ENCODE measurements around the gene PGF.

PGF gene

DNA sequence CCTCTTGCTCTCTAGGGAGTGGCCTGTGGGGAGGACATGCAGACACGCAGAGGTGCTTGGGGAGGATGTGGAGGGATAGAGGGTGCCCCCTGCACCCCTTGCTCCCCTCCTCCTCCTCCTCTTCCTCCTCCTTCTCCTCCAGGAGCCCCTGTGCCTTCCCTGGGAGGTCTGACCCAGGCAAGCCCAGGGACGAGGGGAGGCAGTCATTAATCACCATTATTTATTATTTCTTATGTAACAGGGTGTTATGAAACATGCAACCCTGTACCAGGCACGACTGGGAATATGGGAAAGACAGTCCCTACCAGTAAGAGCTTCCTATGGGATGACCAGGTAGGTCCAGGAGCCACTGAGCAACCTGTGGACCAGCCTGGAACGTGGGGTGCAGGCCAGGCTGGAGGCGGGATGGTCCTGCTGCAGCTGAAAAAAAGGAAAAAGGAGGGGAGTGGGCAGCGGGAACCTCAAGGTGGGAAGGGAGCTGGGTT is 22.5 kb upstream of the PGF start:
- DNase-seq: no peak

DNA sequence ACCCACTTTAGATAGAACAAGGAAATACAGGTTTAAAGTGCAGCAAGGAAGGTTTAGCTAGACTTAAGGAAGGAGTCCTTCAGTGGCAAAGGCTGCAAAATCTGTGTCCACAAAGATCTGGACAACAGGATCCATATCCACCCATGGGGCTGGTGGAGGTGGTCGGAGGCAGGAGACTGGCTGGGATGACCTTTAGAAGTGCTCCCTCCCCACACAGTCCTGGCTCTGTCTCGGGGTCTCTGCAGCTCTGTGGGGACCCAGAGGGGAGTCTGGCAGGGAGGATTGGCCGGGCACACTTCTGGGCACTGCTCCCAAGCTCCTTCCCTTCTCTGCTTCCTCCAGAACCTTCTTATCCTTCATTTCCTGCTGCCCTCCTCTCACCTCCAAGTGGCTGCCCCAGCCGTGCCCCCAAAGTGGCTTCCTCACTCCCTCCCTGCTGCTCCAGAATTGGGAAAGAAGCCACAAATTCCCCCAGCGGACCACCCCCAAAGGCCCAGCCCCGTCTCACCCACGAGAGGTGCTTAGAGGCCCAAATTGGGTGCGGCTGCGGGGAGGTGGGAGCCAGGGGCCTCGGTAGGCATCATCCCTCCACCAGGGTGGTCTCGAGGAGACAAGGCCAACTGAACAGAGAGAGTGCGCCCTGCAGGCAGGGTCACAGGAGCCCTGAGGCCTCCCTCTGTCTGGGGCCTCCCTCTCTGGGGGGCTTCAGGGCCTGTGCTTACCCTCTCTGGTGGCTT is 21.9 kb upstream of the PGF start:
- no peak for DNase-seq

DNA sequence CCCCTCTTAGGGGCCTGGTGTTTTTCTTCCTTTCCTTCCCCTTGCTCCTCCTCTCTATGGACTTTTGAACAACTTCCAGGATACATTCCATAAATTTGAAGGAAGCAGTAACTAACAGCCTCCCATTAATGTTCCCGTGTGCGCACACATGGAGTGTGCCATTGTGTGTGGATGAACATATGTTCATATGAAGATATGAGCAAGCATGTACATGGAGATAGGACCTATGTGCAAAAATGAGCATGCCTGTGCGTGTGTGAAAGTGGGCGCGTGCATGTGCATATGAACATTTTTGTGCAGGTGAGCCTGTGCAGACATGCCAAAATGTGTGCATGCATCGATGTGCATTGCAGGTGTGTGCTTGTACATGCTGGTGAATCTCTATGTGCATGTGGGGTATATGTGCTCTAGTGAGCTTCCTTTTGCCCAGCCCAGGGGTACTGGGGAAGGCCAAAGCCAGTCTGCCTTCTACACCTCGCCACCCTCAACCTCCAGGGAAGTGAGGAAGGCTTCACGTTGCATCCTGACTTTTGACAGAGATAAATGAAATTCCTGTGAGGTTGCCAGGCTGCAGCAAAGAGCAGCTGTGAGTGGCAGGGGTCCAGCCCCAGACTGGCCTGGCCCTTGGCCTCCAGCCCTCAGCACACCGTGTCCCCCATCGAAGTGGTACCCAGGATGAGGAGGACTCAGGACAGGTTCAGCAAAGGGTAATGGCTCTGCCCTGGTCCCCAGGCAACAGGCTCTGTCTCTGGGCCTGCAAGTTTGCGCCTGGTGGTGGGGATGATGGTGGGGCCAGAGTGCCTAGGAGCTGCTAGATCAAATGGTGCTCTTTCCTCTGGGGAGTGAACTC is 21.1 kb upstream of the PGF start:
- no peak for DNase-seq

DNA sequence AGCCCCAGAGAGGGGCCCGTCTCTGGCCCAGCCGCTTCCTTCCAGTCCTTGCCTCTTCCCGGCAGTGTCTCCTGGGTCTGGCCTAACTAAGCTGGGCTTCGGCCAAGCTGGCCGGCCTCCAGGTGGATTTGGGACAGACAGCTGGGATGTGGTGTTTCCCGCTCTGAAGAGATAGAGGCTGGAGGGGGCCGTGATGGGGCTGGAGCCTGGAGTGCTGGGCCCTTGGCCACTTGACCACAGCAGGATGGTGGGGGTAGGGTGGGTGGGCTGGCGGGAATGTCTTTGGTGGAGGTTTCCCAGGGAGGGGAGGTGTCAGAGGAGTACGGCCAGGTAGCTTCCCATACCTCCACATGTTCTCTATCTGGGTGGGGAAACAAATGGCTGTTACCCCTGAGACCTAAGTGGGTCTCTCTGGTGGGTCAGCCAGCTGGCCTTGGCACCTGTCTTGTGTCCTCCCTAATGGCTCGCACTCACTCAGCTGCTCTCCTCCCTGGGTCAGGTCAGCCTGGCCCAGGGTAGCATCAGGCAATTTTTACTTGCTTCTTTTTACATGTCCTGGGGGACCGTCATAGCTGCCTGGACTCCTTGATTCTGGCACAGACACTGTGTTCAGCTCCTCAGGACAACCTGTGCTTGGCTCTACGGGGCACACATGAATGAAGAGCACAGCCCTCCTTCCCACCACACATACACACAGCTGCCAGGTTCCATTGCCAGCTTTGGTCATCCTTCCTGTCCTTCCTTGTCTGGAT is 19.8 kb upstream of the PGF start:
- peak; percentile 87 for DNase-seq

DNA sequence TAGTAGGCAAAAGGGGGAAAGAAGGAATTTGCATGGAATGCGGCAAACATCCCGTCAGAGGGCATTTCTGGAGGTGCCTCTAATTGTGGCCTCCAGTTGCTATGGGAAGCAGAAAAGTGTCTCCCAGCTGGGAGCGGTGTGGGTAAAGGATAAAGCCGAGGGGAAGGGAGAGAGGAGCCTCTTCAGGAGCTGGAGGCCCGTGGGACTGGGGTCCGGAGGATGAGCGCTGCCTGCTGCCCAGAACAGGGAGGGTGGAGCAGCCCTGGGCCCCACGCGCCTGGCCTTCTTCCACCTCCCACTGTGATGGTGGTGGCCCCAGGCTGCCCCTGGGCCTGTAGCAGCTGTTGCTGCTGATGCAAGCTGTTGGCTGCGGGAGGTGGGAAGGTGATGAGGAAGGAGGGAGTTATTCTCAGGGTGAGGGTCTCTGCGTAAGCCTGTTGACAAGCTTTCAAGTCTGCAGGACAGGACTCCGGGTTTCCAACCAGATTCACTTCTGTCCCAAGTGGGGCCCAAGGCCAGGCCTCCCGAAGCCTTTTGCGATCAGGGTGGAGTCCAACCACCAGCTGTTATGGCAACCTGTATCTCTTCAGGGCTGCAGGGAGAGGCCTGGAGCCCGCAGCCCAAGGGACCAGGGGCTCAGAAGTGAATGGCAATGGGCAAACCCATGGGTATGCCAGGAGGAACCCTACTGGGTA is 19.1 kb upstream of the PGF start:
- DNase-seq: peak; percentile 75

DNA sequence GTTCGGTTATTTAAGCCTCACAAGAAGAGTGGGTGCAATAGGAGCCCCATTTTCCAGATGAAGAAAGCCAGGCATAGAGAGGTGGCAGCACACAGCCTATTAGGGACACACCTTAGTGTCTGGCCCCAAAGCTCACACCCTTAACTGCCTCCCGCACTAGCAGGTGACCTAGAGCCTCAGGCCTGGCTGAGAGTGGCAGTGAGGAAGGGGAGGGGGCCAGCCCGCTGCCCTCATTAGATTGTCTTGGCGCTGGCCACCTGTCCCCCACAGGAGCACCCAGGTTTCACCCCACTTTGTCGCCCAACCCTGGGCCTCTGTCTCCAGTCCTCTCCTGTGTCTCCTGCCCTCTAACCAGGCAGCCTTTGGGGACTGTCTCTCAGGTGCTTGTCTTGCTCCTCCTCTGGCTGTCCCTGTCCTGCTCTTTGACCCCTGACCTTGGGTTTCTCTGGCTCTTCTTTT is 18.5 kb upstream of the PGF start:
- DNase-seq: no peak

DNA sequence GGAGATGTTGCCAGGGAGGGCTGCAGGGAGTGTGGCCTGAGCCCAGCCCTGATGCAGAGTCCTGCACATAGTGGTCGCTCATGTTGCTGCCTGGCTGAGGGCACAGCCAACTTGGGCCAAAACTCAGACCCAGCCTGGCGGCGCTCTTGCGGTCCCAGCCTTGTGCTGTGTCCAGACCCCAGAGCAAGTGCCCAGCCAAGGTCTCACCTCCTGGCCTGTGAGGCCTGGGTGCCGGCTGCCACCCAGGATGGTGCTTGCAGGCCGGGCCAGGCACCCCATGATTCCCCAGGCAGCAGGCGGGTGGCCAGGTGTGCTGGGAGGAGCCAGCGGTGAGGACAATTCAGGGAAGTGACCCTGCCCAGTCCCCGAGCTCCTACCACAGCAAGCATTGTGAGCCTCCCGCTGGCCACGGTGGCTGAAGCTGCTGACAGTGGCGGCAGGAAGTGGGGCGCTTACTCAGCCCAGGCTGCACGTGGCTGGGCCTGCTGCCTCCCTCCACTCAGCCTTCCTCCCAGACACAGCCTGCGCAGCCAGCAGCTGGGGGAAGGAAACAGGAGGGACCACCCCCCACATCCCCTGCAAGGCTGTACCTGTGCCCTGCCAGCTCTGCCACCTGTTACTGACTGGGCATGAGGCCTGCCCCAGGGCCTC is 17.7 kb upstream of the PGF start:
- DNase-seq: peak; percentile 68

DNA sequence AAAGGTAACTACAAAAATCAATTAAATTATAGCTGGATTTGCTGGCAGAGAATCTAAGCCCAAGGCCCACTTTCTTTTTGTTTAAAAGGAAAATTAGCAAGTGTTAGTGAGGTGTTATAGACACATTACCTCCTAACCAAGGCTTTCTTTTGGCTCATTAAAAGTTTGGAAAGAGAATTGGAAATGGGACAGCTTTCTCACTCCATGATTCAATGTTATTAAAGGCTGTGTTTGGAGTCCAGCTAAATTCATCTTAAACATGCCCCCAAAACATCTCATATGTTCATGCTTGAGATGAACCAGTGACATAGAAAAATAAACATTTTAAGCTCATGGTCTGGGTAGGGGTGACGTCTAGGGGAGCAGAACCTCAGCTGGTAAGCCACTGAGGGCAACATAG is 13.4 kb upstream of the PGF start:
- DNase-seq: no peak

DNA sequence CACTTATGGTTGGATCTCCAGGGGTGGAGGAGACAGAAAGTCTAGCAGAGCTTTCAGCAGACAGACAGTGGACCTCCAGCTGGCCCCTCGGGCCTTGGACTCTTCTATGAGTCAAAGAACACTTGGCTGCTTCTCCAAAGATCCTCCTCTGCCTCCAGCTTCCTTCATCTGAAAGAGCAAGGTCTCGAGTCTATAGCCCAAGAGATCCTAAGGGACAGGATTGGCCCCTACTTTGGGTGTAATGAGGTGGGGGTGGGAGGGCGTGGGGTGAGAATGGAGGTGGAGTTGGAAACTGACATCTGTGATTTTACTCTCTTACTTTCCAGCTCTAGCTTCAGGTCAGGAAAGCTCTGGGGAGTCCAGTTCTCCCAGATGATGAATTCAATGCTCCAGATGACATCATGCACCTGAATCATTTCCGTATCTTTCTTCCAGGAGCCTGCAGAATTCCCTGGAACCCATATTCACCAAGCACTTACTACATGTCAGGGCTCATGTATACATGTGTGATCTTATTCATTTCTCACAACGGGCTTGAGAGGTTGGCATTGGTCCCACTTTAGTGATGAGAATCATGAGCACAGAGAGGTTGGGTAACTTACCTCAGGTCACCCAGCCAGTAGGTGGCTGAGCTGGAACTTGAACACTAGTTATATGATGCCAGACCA is 10.2 kb upstream of the PGF start:
- peak; percentile 35 for DNase-seq

DNA sequence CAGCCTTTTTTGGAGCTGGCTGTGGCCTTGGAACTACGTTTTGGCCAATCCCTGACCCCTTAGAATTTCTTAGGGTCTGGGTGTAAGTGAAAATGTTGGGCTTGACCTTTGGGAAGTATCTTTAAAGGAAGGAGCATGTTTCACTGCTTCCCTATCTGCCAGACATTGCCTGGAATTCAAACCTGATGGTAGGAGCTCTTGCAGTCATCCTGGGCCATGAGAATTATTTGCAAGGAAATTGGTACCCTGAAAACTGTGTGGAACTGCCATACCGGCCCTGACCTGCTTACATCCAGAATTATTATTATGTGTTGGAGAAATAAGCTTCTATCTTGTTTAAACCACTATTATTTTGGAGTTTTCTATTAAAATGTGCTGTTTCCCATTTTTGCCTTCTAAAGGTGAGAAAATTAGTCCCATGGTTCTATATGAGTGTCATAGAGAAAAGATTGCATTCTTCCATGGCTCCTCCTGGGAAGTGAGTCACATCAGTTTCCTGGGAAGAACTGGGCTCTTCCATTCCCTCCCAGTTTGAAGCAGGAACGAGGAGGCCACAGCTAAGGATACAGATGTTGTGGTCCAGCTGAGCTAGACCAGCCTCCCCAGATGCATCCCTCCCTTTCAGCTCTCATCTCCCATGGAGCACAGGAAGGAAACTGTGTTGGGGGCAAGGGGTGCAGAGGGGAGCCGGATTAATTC is 9.5 kb upstream of the PGF start:
- no peak for DNase-seq

DNA sequence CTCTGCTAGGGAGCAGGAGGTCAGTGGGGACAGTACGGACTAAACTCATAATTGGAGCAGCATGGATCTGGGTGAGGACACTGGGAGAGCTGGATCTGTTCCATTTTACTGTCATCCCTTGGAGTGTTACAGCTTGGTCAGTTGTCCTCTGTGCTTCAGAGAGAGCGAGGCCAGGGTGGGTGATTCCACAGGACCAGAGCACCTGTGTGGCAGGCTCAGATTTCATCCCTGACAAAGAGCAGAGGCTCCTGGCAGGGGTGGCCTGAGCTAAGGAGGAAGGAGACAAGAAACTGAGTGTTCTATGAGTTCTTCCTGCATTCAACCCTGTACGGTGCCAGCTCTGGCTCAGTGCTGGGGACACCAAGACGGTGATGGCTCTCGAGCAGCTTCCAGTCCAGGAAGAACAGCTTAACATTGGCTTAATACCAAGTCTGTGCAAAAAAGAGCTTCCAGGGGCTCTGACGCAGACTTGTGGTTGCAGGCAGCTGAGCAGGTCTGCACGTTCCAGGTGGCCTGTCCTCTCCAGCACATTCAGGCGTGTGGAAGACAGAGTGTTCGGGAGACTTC is 8.4 kb upstream of the PGF start:
- peak; percentile 39 for DNase-seq

DNA sequence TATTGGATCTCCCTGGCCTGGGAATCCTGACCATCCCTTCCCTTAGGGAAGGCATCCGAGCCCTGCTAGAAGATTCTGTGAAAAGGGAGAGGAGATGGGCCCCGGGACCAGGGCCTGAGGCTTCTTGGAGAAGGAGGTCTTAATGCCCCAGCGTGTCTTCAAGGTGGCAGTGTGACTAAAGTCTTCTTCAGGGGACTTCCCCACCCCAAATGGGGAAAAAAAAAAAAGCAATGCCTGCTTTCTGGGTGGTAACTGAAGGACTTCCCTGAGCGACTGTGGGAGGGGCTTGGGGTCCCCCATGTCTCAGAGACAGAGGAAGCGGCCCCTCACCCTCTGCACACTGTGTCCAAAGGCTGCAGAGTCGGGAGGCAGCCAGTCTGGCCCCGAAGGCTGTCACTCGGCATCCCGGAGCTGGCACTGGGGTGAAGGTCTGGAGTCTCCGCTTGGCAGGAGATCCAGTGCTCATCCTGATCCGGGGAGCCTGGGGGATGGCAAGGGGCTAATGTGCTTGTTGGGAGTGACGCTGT is 7.8 kb upstream of the PGF start:
- DNase-seq: peak; percentile 32

DNA sequence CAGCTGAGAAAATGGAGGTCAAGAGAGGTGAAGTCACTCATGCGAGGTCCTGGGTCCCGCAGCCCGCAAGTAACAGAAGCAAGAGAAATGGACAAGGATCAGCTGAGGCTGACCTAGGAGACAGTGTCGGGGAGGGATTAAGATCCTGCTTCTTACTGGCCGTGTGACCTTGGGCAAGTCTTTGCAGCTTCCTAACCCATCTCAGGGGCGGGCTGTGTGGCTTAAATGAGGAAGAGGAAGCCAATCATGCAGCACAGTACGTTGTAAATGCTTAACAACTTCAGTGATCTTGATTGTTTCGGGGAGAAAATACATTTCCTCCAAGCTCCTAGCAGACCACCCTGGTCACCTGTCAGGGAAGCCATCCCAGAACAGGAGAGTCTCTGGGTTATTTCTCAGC is 7.1 kb upstream of the PGF start:
- DNase-seq: no peak

DNA sequence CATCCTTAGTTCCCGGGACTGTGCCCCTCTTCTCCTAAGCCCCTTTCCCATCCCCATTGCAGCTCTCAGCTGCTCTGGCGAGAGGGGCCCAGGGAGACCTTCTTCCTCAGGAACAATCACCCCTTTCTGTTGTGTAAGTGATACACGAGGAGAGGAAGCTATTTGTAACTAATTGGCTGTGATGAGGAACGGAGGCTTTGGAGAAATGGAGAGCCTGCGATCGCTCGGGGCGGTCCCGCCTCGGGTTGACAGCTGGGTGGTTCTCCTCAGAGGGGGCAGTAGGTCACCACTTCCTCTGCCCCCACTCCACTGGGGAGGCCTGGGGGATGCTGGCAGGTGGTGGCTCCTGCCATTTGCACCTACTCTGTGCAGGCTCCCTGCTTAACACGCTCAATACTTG is 6.6 kb upstream of the PGF start:
- DNase-seq: peak; percentile 8

DNA sequence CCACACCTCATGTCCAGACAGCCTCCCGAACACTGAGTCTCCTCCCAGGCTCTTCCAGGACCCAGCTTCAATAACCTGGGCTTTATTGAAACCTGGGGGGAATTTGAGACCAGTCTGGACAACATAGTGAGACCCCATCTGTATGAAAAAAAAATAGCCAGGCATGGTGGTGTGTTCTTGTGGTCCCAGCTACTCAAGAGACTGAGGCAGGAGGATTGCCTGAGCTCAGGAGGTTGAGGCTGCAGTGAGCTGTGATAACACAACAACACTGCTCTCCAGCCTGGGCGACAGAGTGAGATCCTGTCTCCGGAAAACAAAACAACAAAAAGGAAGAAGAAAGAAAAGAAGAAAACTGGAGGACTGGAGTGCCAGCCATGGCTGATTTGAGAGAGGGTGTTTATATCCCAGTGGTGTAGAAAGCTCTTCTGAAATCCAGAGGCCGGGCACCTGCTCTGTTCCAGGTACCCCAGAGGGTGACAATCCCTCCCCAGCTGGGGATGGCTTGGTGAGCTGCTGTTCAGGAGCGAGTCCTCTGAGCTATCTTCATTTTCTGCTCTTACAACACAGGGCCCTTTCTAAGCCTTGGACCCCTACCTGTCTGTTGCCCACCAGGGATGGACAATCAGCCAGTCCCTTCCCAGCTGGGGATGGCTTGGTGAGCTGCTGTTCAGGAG is 6.0 kb upstream of the PGF start:
- DNase-seq: peak; percentile 23

DNA sequence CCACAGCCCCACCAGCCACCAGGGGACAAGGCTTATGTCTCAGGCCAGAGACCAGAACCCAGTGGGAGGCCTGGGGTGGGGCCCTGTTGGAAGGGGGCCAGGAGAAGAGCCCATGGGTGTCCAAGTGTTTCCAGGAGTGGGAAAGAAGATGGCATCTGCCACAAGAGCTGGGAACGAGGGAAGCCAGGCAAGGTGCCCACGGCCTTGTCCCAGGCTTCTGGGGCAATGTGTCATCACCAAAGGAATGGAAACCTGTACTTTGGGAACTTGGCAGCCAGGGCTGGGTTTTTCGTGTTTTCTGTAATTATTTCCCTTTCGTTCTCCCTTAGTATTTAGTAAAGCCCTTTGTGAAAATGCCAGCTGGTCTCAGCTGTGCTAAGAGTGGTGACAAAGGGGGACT is 5.3 kb upstream of the PGF start:
- peak; percentile 47 for DNase-seq

DNA sequence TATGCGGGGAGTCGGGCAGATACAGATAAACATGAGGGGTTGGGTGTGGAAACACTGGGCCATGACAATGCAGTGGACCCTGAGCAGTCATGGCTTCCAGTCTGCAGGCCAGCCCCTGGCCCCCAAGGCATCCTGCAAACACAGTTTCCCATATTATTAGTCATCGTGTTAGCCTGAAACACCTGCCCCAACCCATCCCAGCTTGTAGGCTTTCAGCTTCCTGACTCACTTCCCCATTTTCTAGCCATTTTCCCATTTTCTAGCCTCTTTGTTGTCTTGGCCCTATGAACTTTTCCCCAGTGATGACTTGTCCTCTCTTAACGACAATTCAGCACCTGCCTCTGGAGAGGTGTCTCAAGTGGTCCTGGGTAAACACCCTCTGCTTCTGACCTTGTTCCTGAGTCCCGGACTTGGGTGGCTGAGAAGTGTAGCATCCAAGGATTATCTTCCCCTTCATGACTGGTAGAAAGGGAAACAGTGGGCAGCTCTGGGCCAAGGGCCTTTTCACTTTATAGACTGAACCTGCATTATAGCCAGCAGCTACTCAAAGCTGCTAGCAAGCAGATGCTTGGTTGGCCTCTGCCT is 4.3 kb upstream of the PGF start:
- peak; percentile 25 for DNase-seq

DNA sequence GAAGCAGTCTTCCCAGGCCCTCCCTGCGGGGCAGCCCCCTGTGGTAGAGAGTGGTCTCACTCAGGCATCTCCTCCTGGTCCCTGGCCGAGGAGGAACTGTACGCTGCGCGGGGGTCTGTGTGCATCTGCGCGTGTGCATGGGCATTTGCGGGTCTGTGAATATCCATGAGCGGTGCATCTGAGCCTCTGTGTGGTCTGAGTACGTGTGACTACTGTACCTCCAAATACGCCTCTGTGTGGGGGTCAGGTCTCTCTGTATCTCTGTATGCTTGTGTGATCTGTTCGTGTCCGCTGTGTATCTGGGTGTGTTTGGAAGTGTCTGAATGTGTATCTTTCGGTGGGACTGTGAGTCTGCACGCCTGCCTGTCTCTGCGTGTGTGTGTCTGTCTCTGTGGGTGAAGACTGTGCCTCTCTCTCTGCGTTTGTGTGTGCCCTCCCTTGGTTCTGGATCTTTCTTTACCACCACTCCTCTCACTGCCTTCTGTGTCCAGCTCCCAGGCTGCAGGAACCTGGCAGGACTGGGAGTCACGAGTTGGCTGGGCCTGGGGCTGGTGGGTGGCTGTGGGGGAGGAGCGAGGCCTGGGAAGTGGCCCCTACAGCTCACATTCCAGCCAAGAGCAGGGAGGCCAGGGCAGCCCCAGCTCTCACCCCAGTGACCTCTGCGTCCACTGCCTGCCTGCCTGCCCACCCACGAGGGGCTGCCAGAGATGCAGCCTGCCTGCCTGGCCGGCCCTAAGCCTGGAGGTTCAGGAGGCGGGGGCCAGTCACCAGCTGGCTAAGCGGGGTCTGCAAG is 1.1 kb upstream of the PGF start:
- no peak for DNase-seq

DNA sequence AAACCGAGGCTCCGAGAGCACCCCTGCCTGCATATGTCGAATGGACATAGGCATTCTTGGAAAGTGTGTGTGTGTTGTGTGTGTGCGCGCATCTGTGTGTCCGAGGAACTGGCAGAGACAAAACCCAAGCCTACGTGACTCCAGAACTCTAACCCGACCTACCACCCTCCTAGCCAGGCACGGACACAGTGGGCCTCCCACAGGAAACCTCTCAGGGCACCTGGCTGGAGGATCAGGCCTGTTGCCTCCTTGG is 556 bp upstream of the PGF start:
- DNase-seq: no peak

Data from left hindlimb (tissue), 1 donor.